GM12878 (cell line): ENCODE data around the gene PARM1. TPM values are rescaled to one million over a fixed set of nuclear protein-coding genes. Genes with fewer than 3 reads are reported as not detected.
"Not testable (repeated sequence)": the region's sequence is repeated elsewhere in the genome, so short reads cannot be mapped to it uniquely, and the experiment has no call there.

Source experiments
- ATAC-seq: fragments of 200-7000 bp; cut with Tn5 transposase; 3 replicates; pipeline ENCODE4 v1.9.1; 2020; ENCODE audit warnings: mild to moderate bottlenecking, moderate library complexity
- BruUV-seq: library from RNA; stranded (reverse); fragments of 400-500 nt; replicated peaks from 2 replicates; lab custom pipeline; 2021; lab: Mats Ljungman, UMichigan
- CTCF ChIA-PET: fragments of 300-600 bp; sonication (Branson Sonifier 250); formaldehyde crosslinking; extraction: SDS; loops from one replicate; lab custom pipeline; 2021; ENCODE audit warnings: inconsistent platforms; lab: Yijun Ruan, JAX
- POLR2A ChIA-PET: fragments of 350-600 bp; formaldehyde crosslinking; extraction: SDS; loops from one replicate; lab custom pipeline; 2021; ENCODE audit warnings: inconsistent platforms; lab: Charles Lee
- RAD21 ChIA-PET: fragments of 300-600 bp; sonication (Branson Sonifier 250); formaldehyde crosslinking; loops from one replicate; lab custom pipeline; 2023; ENCODE audit warnings: antibody characterized with exemption; ENCODE audit not compliant: unreplicated experiment; lab: Charles Lee
- SMC1A ChIA-PET: fragments of 300-600 bp; sonication (Branson Sonifier 250); formaldehyde crosslinking; loops from one replicate; lab custom pipeline; 2023; ENCODE audit not compliant: unreplicated experiment, uncharacterized antibody; lab: Charles Lee
- DNase-seq: peaks from one replicate; pipeline ENCODE4 v3.0.0-alpha.2; 2011; ENCODE audit warnings: low read depth, low spot score
- FAIRE-seq: peaks from 3 replicates; lab custom pipeline; 2011; peaks lifted over from hg19 to GRCh38; lab: Jason Lieb, UNC
- H2AFZ ChIP-seq: 2 replicates; pipeline ENCODE4 v1.6.0; 2011; ENCODE audit warnings: low read depth, low read length, control low read depth; ENCODE audit not compliant: control insufficient read depth
- H3K27ac ChIP-seq: 2 replicates; pipeline ENCODE4 v1.5.1; 2011; ENCODE audit warnings: control low read depth; ENCODE audit not compliant: control insufficient read depth, insufficient read depth
- H3K27me3 ChIP-seq, 2 experiments: replicated peaks in 1 of 2; 2 replicates each; pipeline versions ENCODE4 v1.6.0 to v1.6.1; 2011; ENCODE audit warnings: low read length in 1 of 2; ENCODE audit not compliant: control insufficient read depth in 2 of 2, insufficient read depth in 2 of 2
- H3K36me3 ChIP-seq, 2 experiments: 2 replicates each; pipeline ENCODE4 v1.5.1; 2011; ENCODE audit warnings: low read length in 1 of 2; ENCODE audit not compliant: control insufficient read depth in 2 of 2, insufficient read depth in 2 of 2
- H3K4me1 ChIP-seq: 2 replicates; pipeline ENCODE4 v1.6.1; 2011; ENCODE audit warnings: mild to moderate bottlenecking, low read length, moderate library complexity, mixed read lengths; ENCODE audit not compliant: control insufficient read depth, insufficient read depth
- H3K4me2 ChIP-seq: 2 replicates; pipeline ENCODE4 v1.6.0; 2011; ENCODE audit warnings: control low read depth; ENCODE audit not compliant: control insufficient read depth, insufficient read depth
- H3K4me3 ChIP-seq: fragments of 200-600 bp; sonication (generic); 2 replicates; pipeline ENCODE4 v1.5.1; 2016
- H3K79me2 ChIP-seq: 2 replicates; pipeline ENCODE4 v1.6.0; 2011; ENCODE audit warnings: low read length; ENCODE audit not compliant: control insufficient read depth, insufficient read depth
- H3K9ac ChIP-seq: 2 replicates; pipeline ENCODE4 v1.8.0; 2011; ENCODE audit warnings: low read length, control low read depth, mixed read lengths; ENCODE audit not compliant: control insufficient read depth, insufficient read depth
- H3K9me3 ChIP-seq: replicated peaks from 3 replicates; pipeline ENCODE4 v1.5.1; 2011; ENCODE audit warnings: mild to moderate bottlenecking, low read length; ENCODE audit not compliant: control insufficient read depth, insufficient read depth
- H4K20me1 ChIP-seq: 2 replicates; pipeline ENCODE4 v1.6.0; 2011; ENCODE audit not compliant: control insufficient read depth, insufficient read depth
- BCLAF1 ChIP-seq: fragments of 450-650 bp; IDR thresholded peaks from 2 replicates; pipeline ENCODE4 v1.6.1; 2017; ENCODE audit warnings: antibody characterized with exemption, mild to moderate bottlenecking, moderate library complexity
- CHD4 ChIP-seq: fragments of 200-600 bp; sonication (generic); IDR thresholded peaks from 2 replicates; pipeline ENCODE4 v1.6.1; 2016; ENCODE audit warnings: mild to moderate bottlenecking
- FOS ChIP-seq: IDR thresholded peaks from 3 replicates; pipeline ENCODE4 v1.6.1; 2011; ENCODE audit warnings: borderline replicate concordance; ENCODE audit not compliant: insufficient read length; ENCODE audit errors: extremely low read depth
- HDAC2 ChIP-seq: fragments of 200-600 bp; sonication (generic); IDR thresholded peaks from 2 replicates; pipeline ENCODE4 v1.6.1; 2017
- IRF5 ChIP-seq: fragments of 450-650 bp; IDR thresholded peaks from 2 replicates; pipeline ENCODE4 v1.6.1; 2017; ENCODE audit warnings: borderline replicate concordance
- JUNB ChIP-seq: IDR thresholded peaks from 2 replicates; pipeline ENCODE4 v1.6.1; 2016; ENCODE audit warnings: antibody characterized with exemption, mild to moderate bottlenecking
- MEF2A ChIP-seq: IDR thresholded peaks from 2 replicates; pipeline ENCODE4 v1.6.1; 2011; ENCODE audit warnings: low read depth, mild to moderate bottlenecking, low read length, moderate library complexity; ENCODE audit not compliant: insufficient read depth
- MTA2 ChIP-seq: fragments of 450-650 bp; IDR thresholded peaks from 2 replicates; pipeline ENCODE4 v1.6.1; 2016; ENCODE audit warnings: low read depth, mild to moderate bottlenecking, moderate library complexity
- MXI1 ChIP-seq: fragments of 150-350 bp; IDR thresholded peaks from 2 replicates; pipeline ENCODE4 v1.6.1; 2011; ENCODE audit warnings: low read depth, mild to moderate bottlenecking, inconsistent platforms, low read length, improper control_type of control experiment
- PAX8 ChIP-seq: fragments of 450-650 bp; IDR thresholded peaks from 2 replicates; pipeline ENCODE4 v1.6.1; 2017; ENCODE audit warnings: mild to moderate bottlenecking, moderate library complexity
- RELA ChIP-seq: fragments of 450-650 bp; IDR thresholded peaks from 2 replicates; pipeline ENCODE4 v1.8.0; 2014; ENCODE audit warnings: borderline replicate concordance; ENCODE audit not compliant: partially characterized antibody
- SRF ChIP-seq, 2 experiments: IDR thresholded peaks; 2 replicates each; pipeline ENCODE4 v1.6.1; 2011; ENCODE audit warnings: low read depth in 2 of 2, low read length in 2 of 2, mild to moderate bottlenecking in 1 of 2, moderate library complexity in 1 of 2
- ZSCAN29 ChIP-seq: fragments of 450-650 bp; IDR thresholded peaks from 2 replicates; pipeline ENCODE4 v1.6.1; 2017; ENCODE audit warnings: mild to moderate bottlenecking, moderate library complexity
- WGBS: methylation state at CpG from one replicate; pipeline ENCODE4 v1.1.6; 2016; ENCODE audit warnings: low lambda C conversion rate; ENCODE audit not compliant: insufficient replicate concordance, insufficient coverage; ENCODE audit errors: missing lambda C conversion rate; 5-methylcytosine and 5-hydroxymethylcytosine counted together
- in situ Hi-C: fragments of 300-500 bp; cut with MboI; formaldehyde crosslinking; loops from 9 replicates; pipeline ENCODE4 v1.14.3; 2018; ENCODE audit warnings: mixed read lengths
- intact Hi-C: fragments of 100-400 bp; cut with micrococcal nuclease; formaldehyde crosslinking; loops from one replicate; pipeline ENCODE4 v1.14.2; 2022; ENCODE audit not compliant: unreplicated experiment
- polyA plus RNA-seq, 11 experiments: library from polyadenylated mRNA; depleted of rRNA in 4 of 11; unstranded in 6 of 11; stranded (reverse) in 5 of 11; fragments of >200 nt; fragmentation: Nextera tagmentation in 4 of 11; fragmentation: Illumina TruSeq in 1 of 11; extraction: Ambion mirVana in 4 of 11; extraction: Trizol in 1 of 11; gene quantifications; 1 replicate in 1 of 11; 2 replicates in 10 of 11; pipeline versions ENCODE4 v1.2.1 to v1.2.3, GENCODE V29; 2011 to 2016; ENCODE audit warnings: inconsistent platforms in 2 of 11, missing spikeins in 2 of 11, low read depth in 1 of 11
- total RNA-seq, 4 experiments: library from RNA; depleted of rRNA in 3 of 4; stranded (reverse); fragments of >200 nt in 3 of 4; fragmentation: Illumina TruSeq in 1 of 4; extraction: Trizol in 1 of 4; gene quantifications; 2 replicates each; pipeline versions ENCODE4 v1.2.1 to v1.2.3, GENCODE V29; 2013 to 2021

The PARM1 gene
- total and polyA plus RNA-seq, 10 of the 15 experiments (the other 5 are each of a cell fraction or from before 2014, with no cell fraction given) = 13.9 to 56.2 (median 41.3) TPM

- intact Hi-C loops, BruUV-seq, H3K27ac ChIP-seq, H3K9ac ChIP-seq, DNase-seq, H3K36me3 ChIP-seq, H3K4me1 ChIP-seq, H3K4me2 ChIP-seq, H2AFZ ChIP-seq, FAIRE-seq, H4K20me1 ChIP-seq, H3K9me3 ChIP-seq, H3K79me2 ChIP-seq, H3K4me3 ChIP-seq, H3K27me3 ChIP-seq, in situ Hi-C loops, ATAC-seq: not testable (repeated sequence)
- ChIA-PET POLR2A (interaction anchor here (0.5 kb wide), 1 partner anchor 13 kb away, joined by 9 read pairs; no protein-coding TSS in a partner anchor), RAD21 (interaction anchor here (1.4 kb wide), 1 partner anchor 10 kb away, joined by 5 read pairs; no protein-coding TSS in a partner anchor), CTCF (interaction anchor here (1.0 to 1.2 kb wide), 2 partner anchors 9 to 102 kb away, joined by 3 read pairs; no protein-coding TSS in a partner anchor), SMC1A (interaction anchor here (1.0 to 2.1 kb wide), 3 partner anchors 10 to 15 kb away, joined by 3 to 6 read pairs (median 4); no protein-coding TSS in a partner anchor)
- 48% methylated on average over 2 of the region's 2 CpGs for WGBS
Measured at GRCh38 chr4:74994436-74994835, 61.5 kb downstream of the PARM1 start.

GRCh38 chr4:74996996-74997395 is 64.1 kb downstream of the PARM1 start:
- ATAC-seq = 0 out of 3 replicates have a peak, but pooled peaks have one; percentile 30
- in situ Hi-C loops = no loop called here
- intact Hi-C loops = no loop called here
- CTCF ChIA-PET = interaction anchor here (1.2 kb wide), 1 partner anchor 27 kb away, joined by 5 read pairs; no protein-coding TSS in a partner anchor
- H3K36me3 ChIP-seq = no peaks in the 10 kb centered on the region
- RAD21 ChIA-PET = interaction anchor here (0.9 to 1.7 kb wide), 2 partner anchors 52 to 53 kb away, joined by 3 to 5 read pairs; no protein-coding TSS in a partner anchor
- H4K20me1 ChIP-seq = no peaks in the 10 kb centered on the region
- BruUV-seq = no TSS peak
- H3K27me3 ChIP-seq = no peaks in the 10 kb centered on the region
- no peak overlapping the region for H3K4me3 ChIP-seq
- DNase-seq = no peak
- H3K27ac ChIP-seq = no peak overlapping the region
- no peaks in the 10 kb centered on the region for H3K4me1 ChIP-seq
- SMC1A ChIA-PET = interaction anchor here (1.1 to 1.4 kb wide), 3 partner anchors 10 to 35 kb away, joined by 3 to 5 read pairs (median 4); no protein-coding TSS in a partner anchor
- POLR2A ChIA-PET = no interaction called here
- H2AFZ ChIP-seq = no peak overlapping the region
- no peak overlapping the region for H3K4me2 ChIP-seq
- 7% methylated on average over 1 of the region's 1 CpG for WGBS
- H3K79me2 ChIP-seq = no peaks in the 10 kb centered on the region
- no peaks in the 10 kb centered on the region; the same call in 1 of the 3 replicates for H3K9me3 ChIP-seq
- H3K9ac ChIP-seq = no peak overlapping the region
- FAIRE-seq = no peak
- no peak for TF ChIP-seq HDAC2
- no peak for TF ChIP-seq MTA2
- TF ChIP-seq CHD4 = no peak
- no peak for TF ChIP-seq MEF2A
- no peak for TF ChIP-seq FOS
- TF ChIP-seq ZSCAN29 = no peak
- no peak for TF ChIP-seq BCLAF1
- TF ChIP-seq MXI1 = no peak
- no peak for TF ChIP-seq PAX8
- TF ChIP-seq JUNB = no peak
- TF ChIP-seq RELA = no peak
- no peak for TF ChIP-seq IRF5
- no peak for TF ChIP-seq SRF (IDR thresholded peaks at IDR 0.05; ENCODE audit: low read depth in 2 of 2, low read length in 2 of 2)
